Neural progenitor cell (in vitro differentiated cells): ENCODE results near the gene DNMT3L. TPM values are rescaled to one million over a fixed set of nuclear protein-coding genes. Genes with fewer than 3 reads are reported as not detected.
"Not testable (repeated sequence)": the region's sequence is repeated elsewhere in the genome, so short reads cannot be mapped to it uniquely, and the experiment has no call there.

ENCODE experiments used
- DNase-seq: peaks from one replicate; pipeline ENCODE4 v3.0.0-alpha.2; 2016; ENCODE audit warnings: low spot score
- H2AFZ ChIP-seq: fragments of 200-600 bp; sonication (generic); replicated peaks from 2 replicates; pipeline ENCODE4 v1.6.1; 2016; ENCODE audit warnings: antibody characterized with exemption
- H3F3A ChIP-seq: fragments of 200-600 bp; sonication (generic); 2 replicates; pipeline ENCODE4 v1.6.1; 2016; ENCODE audit warnings: antibody characterized with exemption, low read depth
- H3K27ac ChIP-seq: fragments of 200-600 bp; sonication (generic); 2 replicates; pipeline ENCODE4 v1.5.1; 2016; ENCODE audit warnings: mild to moderate bottlenecking
- H3K27me3 ChIP-seq: fragments of 200-600 bp; sonication (generic); 2 replicates; pipeline ENCODE4 v1.6.1; 2016; ENCODE audit warnings: mild to moderate bottlenecking, moderate library complexity
- H3K36me3 ChIP-seq: fragments of 200-600 bp; sonication (generic); 2 replicates; pipeline ENCODE4 v1.5.1; 2016
- H3K4me1 ChIP-seq: fragments of 200-600 bp; sonication (generic); 2 replicates; pipeline ENCODE4 v1.6.1; 2016; ENCODE audit warnings: mixed run types
- H3K4me2 ChIP-seq: fragments of 200-600 bp; sonication (generic); 2 replicates; pipeline ENCODE4 v1.6.1; 2016
- H3K4me3 ChIP-seq: fragments of 200-600 bp; sonication (generic); 2 replicates; pipeline ENCODE4 v1.5.1; 2016
- H3K79me2 ChIP-seq: fragments of 200-600 bp; sonication (generic); 2 replicates; pipeline ENCODE4 v1.6.1; 2016; ENCODE audit warnings: low read depth
- H3K9ac ChIP-seq: fragments of 200-600 bp; sonication (generic); 2 replicates; pipeline ENCODE4 v1.6.1; 2016
- H3K9me3 ChIP-seq: fragments of 200-600 bp; sonication (generic); 2 replicates; pipeline ENCODE4 v1.5.1; 2016; ENCODE audit warnings: low read depth
- H4K20me1 ChIP-seq: fragments of 200-600 bp; sonication (generic); 2 replicates; pipeline ENCODE4 v1.6.1; 2016; ENCODE audit warnings: low read depth
- H3K27ac Mint-ChIP-seq: 3 replicates; pipeline ENCODE4 v1.8.0; 2021; ENCODE audit warnings: mixed read lengths
- H3K27me3 Mint-ChIP-seq: 2 replicates; pipeline ENCODE4 v1.8.0; 2022; ENCODE audit warnings: low read depth, mild to moderate bottlenecking, inconsistent platforms, moderate library complexity, mixed read lengths; ENCODE audit not compliant: insufficient read depth
- H3K36me3 Mint-ChIP-seq: 3 replicates; pipeline ENCODE4 v1.8.0; 2021; ENCODE audit warnings: mixed read lengths
- H3K4me1 Mint-ChIP-seq: 3 replicates; pipeline ENCODE4 v1.8.0; 2021; ENCODE audit warnings: mixed read lengths
- H3K4me3 Mint-ChIP-seq: 3 replicates; pipeline ENCODE4 v1.8.0; 2021; ENCODE audit warnings: mild to moderate bottlenecking, moderate library complexity, mixed read lengths
- H3K9me3 Mint-ChIP-seq: 3 replicates; pipeline ENCODE4 v1.8.0; 2020; ENCODE audit warnings: mixed read lengths
- total RNA-seq: library from RNA; depleted of rRNA; stranded (reverse); fragments of >200 nt; gene quantifications from 2 replicates; pipeline ENCODE4 v1.2.3, GENCODE V29; 2015; ENCODE audit warnings: low replicate concordance

Gene DNMT3L
- total RNA-seq, 1 donor from 2014 or later, result not detected

- H3K4me3 Mint-ChIP-seq, H3K27ac ChIP-seq, H3K9me3 Mint-ChIP-seq, H3K4me1 ChIP-seq, H3K4me3 ChIP-seq, H3K9me3 ChIP-seq, H2AFZ ChIP-seq, H3K27me3 ChIP-seq, H3F3A ChIP-seq, H3K36me3 Mint-ChIP-seq, DNase-seq, H4K20me1 ChIP-seq, H3K27me3 Mint-ChIP-seq, H3K27ac Mint-ChIP-seq, H3K4me1 Mint-ChIP-seq, H3K36me3 ChIP-seq, H3K4me2 ChIP-seq, H3K9ac ChIP-seq, H3K79me2 ChIP-seq: not testable (repeated sequence)
Observed at GRCh38 chr21:44240842-44241241, 20.9 kb downstream of the DNMT3L start, which contains the start of gene ICOSLG. Gene ICOSLG, minus strand, starts transcription at chr21:44240943. Its CDS starts 126 bp downstream, at chr21:44240817.

GRCh38 chr21:44240353-44240752, 21.3 kb downstream of the DNMT3L start:
- H3K79me2 ChIP-seq, H3K4me1 Mint-ChIP-seq, H2AFZ ChIP-seq, H3K27ac Mint-ChIP-seq, H3K4me2 ChIP-seq, H3K36me3 ChIP-seq, H3F3A ChIP-seq, DNase-seq, H3K27me3 ChIP-seq, H3K9me3 ChIP-seq, H3K27me3 Mint-ChIP-seq, H3K4me1 ChIP-seq, H3K9me3 Mint-ChIP-seq, H3K9ac ChIP-seq, H4K20me1 ChIP-seq, H3K4me3 Mint-ChIP-seq, H3K36me3 Mint-ChIP-seq, H3K4me3 ChIP-seq, H3K27ac ChIP-seq: not testable (repeated sequence)

GRCh38 chr21:44229561-44229960, 32.1 kb downstream of the DNMT3L start:
- H3K27me3 Mint-ChIP-seq, H3K9ac ChIP-seq, H3K27ac ChIP-seq, H3K27me3 ChIP-seq, H4K20me1 ChIP-seq, H3F3A ChIP-seq, H3K9me3 Mint-ChIP-seq, H3K4me3 ChIP-seq, H3K36me3 Mint-ChIP-seq, H3K4me3 Mint-ChIP-seq, H3K4me1 Mint-ChIP-seq, H2AFZ ChIP-seq, H3K4me1 ChIP-seq, H3K27ac Mint-ChIP-seq, H3K4me2 ChIP-seq, H3K9me3 ChIP-seq, H3K36me3 ChIP-seq, DNase-seq, H3K79me2 ChIP-seq: not testable (repeated sequence)

GRCh38 chr21:44228109-44228508, 33.6 kb downstream of the DNMT3L start:
- not testable (repeated sequence) for H3F3A ChIP-seq, H3K4me2 ChIP-seq, H3K9me3 Mint-ChIP-seq, H3K4me1 ChIP-seq, H3K36me3 ChIP-seq, H2AFZ ChIP-seq, H3K9me3 ChIP-seq, H3K27ac Mint-ChIP-seq, H3K4me3 ChIP-seq, H3K36me3 Mint-ChIP-seq, H3K4me3 Mint-ChIP-seq, H3K9ac ChIP-seq, H3K27ac ChIP-seq, H3K79me2 ChIP-seq, H3K27me3 ChIP-seq, DNase-seq, H4K20me1 ChIP-seq, H3K27me3 Mint-ChIP-seq, H3K4me1 Mint-ChIP-seq

- not testable (repeated sequence) for DNase-seq, H3K27ac ChIP-seq, H3K4me3 Mint-ChIP-seq, H3K9ac ChIP-seq, H3K4me2 ChIP-seq, H3K4me3 ChIP-seq, H3K36me3 ChIP-seq, H3K27me3 ChIP-seq, H3K27ac Mint-ChIP-seq, H3K4me1 ChIP-seq, H4K20me1 ChIP-seq, H3F3A ChIP-seq, H3K79me2 ChIP-seq, H3K27me3 Mint-ChIP-seq, H2AFZ ChIP-seq, H3K9me3 ChIP-seq, H3K4me1 Mint-ChIP-seq, H3K9me3 Mint-ChIP-seq, H3K36me3 Mint-ChIP-seq
Observed at GRCh38 chr21:44227614-44228013, 34.1 kb downstream of the DNMT3L start.

GRCh38 chr21:44225605-44226004, 36.1 kb downstream of the DNMT3L start:
- H3K36me3 Mint-ChIP-seq, H3K27me3 ChIP-seq, H3K4me2 ChIP-seq, H3K9me3 Mint-ChIP-seq, H3K79me2 ChIP-seq, H3K9ac ChIP-seq, DNase-seq, H3K9me3 ChIP-seq, H3K4me1 Mint-ChIP-seq, H3K27ac ChIP-seq, H3F3A ChIP-seq, H3K27me3 Mint-ChIP-seq, H3K4me3 ChIP-seq, H3K36me3 ChIP-seq, H2AFZ ChIP-seq, H4K20me1 ChIP-seq, H3K4me3 Mint-ChIP-seq, H3K27ac Mint-ChIP-seq, H3K4me1 ChIP-seq: not testable (repeated sequence)

GRCh38 chr21:44223334-44223733, 38.4 kb downstream of the DNMT3L start:
- H3K27ac ChIP-seq, H3K79me2 ChIP-seq, H3K4me2 ChIP-seq, H3K4me3 Mint-ChIP-seq, H2AFZ ChIP-seq, H3K4me1 Mint-ChIP-seq, H3K27me3 ChIP-seq, H4K20me1 ChIP-seq, DNase-seq, H3K36me3 ChIP-seq, H3K4me3 ChIP-seq, H3K4me1 ChIP-seq, H3K9ac ChIP-seq, H3K36me3 Mint-ChIP-seq, H3K9me3 ChIP-seq, H3K27ac Mint-ChIP-seq, H3K27me3 Mint-ChIP-seq, H3F3A ChIP-seq, H3K9me3 Mint-ChIP-seq: not testable (repeated sequence)

- not testable (repeated sequence) for DNase-seq, H3K36me3 ChIP-seq, H3K27ac ChIP-seq, H2AFZ ChIP-seq, H3F3A ChIP-seq, H3K4me2 ChIP-seq, H3K79me2 ChIP-seq, H4K20me1 ChIP-seq, H3K27me3 ChIP-seq, H3K27me3 Mint-ChIP-seq, H3K9me3 Mint-ChIP-seq, H3K27ac Mint-ChIP-seq, H3K4me3 ChIP-seq, H3K4me1 ChIP-seq, H3K9me3 ChIP-seq, H3K4me3 Mint-ChIP-seq, H3K36me3 Mint-ChIP-seq, H3K4me1 Mint-ChIP-seq, H3K9ac ChIP-seq
Observed at GRCh38 chr21:44220674-44221073, 41.0 kb downstream of the DNMT3L start.

- H2AFZ ChIP-seq, H3K36me3 Mint-ChIP-seq, DNase-seq, H3K27ac ChIP-seq, H3K27me3 ChIP-seq, H3K4me1 ChIP-seq, H3K9me3 ChIP-seq, H3K79me2 ChIP-seq, H3K4me3 Mint-ChIP-seq, H4K20me1 ChIP-seq, H3K27ac Mint-ChIP-seq, H3K36me3 ChIP-seq, H3F3A ChIP-seq, H3K27me3 Mint-ChIP-seq, H3K4me1 Mint-ChIP-seq, H3K4me2 ChIP-seq, H3K4me3 ChIP-seq, H3K9ac ChIP-seq, H3K9me3 Mint-ChIP-seq: not testable (repeated sequence)
Observed at GRCh38 chr21:44218461-44218860, 43.2 kb downstream of the DNMT3L start.
